Muscle layer of duodenum (tissue), 2 donors: ENCODE data around the gene IP6K1.
A peak's percentile ranks its signal among the peaks of the same experiment; 100 is the strongest.
"Not testable (repeated sequence)": the region's sequence is repeated elsewhere in the genome, so short reads cannot be mapped to it uniquely, and the experiment has no call there.

Source experiments
- H3K27ac ChIP-seq: one replicate; pipeline ENCODE4 v1.7.0; 2013; ENCODE audit warnings: mild to moderate bottlenecking, low read length
- H3K27me3 ChIP-seq: one replicate; pipeline ENCODE4 v1.7.0; 2013; ENCODE audit warnings: low read depth, mild to moderate bottlenecking, control low read depth, low read length
- H3K36me3 ChIP-seq, 2 donors: one replicate each; pipeline ENCODE4 v1.7.0; 2013; ENCODE audit warnings: low read length in 2 of 2, control low read depth in 1 of 2, mild to moderate bottlenecking in 1 of 2; ENCODE audit not compliant: insufficient read depth in 2 of 2, control insufficient read depth in 1 of 2
- H3K4me1 ChIP-seq, 2 donors: one replicate each; pipeline ENCODE4 v1.7.0; 2013; ENCODE audit warnings: low read length in 2 of 2, mild to moderate bottlenecking in 2 of 2, control low read depth in 1 of 2, moderate library complexity in 1 of 2; ENCODE audit not compliant: insufficient read depth in 2 of 2, control insufficient read depth in 1 of 2
- H3K4me3 ChIP-seq, 2 donors: one replicate each; pipeline ENCODE4 v1.7.0; 2013; ENCODE audit warnings: low read length in 2 of 2, low read depth in 1 of 2, mild to moderate bottlenecking in 1 of 2
- H3K9me3 ChIP-seq, 2 donors: one replicate each; pipeline ENCODE4 v1.7.0; 2013; ENCODE audit warnings: low read length in 2 of 2, control low read depth in 1 of 2, mild to moderate bottlenecking in 1 of 2; ENCODE audit not compliant: control insufficient read depth in 1 of 2
- donor health status: healthy.

Gene IP6K1

GRCh38 chr3:49690856-49691255 lies 95.5 kb downstream of the IP6K1 start:
- not testable (repeated sequence) for H3K4me3 ChIP-seq, H3K36me3 ChIP-seq, H3K27me3 ChIP-seq, H3K27ac ChIP-seq, H3K9me3 ChIP-seq
- H3K4me1 ChIP-seq: peaks cover 0 to 30% of the 10 kb centered on the region in 2 donors

DNA sequence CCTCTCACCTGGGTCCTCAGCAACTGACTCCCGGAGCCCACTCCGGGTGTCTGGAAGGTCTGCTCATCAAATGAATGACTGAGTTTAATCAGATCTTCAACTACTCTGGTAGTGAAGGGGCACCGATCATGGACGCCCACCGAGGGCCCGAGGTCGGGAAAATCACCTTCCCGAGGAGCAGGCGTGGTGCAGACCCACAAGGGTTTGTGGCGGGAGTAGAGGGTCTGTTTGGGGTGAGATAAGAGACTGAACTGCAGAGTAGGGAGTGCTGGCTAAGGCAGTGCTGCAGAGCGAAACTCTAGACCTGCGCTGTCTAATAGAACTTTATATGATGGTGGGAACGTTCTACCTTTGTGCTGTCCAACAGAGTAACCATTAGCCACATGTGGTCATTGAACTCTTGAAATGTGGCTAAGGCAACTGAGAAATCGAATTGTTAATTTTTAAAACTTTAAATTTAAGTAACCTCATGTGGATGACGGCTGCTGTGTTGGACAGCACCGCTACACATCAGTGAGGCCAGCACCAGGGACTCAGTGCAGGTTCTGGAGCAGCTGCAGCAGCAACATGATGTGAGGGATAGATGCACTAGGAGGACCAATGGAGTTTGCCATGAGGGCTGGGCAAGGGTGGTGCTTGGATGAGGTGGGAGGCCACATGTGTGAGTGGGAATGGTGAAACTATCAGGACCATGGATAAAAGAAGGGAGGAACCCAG lies 96.3 kb downstream of the IP6K1 start:
- H3K4me3 ChIP-seq: peak overlapping the region; percentile 87 to 99
- not testable (repeated sequence) for H3K36me3 ChIP-seq, H3K9me3 ChIP-seq, H3K27me3 ChIP-seq
- H3K4me1 ChIP-seq: peaks cover 0 to 30% of the 10 kb centered on the region in 2 donors
- H3K27ac ChIP-seq: peak overlapping the region; percentile 56

GRCh38 chr3:49689046-49689907 lies 97.1 kb downstream of the IP6K1 start, which contains the start of the genes MST1 and RNF123:
Gene MST1, minus strand, starts transcription at chr3:49689474. Its CDS starts 783 bp downstream, at chr3:49688691.
Gene RNF123, plus strand, starts transcription at chr3:49689557. Its CDS starts 1,609 bp downstream, at chr3:49691166.
- Histone ChIP-seq H3K36me3 (peaks cover 0 to 1% of the 10 kb centered on the region in 2 donors), H3K27me3 (no peaks in the 10 kb centered on the region), H3K4me3 (peak within 1 kb of the TSS; percentile 87 to 99), H3K4me1 (peaks cover 0 to 30% of the 10 kb centered on the region in 2 donors), H3K9me3 (no peaks in the 10 kb centered on the region), H3K27ac (peak within 1 kb of the TSS; percentile 69)

DNA sequence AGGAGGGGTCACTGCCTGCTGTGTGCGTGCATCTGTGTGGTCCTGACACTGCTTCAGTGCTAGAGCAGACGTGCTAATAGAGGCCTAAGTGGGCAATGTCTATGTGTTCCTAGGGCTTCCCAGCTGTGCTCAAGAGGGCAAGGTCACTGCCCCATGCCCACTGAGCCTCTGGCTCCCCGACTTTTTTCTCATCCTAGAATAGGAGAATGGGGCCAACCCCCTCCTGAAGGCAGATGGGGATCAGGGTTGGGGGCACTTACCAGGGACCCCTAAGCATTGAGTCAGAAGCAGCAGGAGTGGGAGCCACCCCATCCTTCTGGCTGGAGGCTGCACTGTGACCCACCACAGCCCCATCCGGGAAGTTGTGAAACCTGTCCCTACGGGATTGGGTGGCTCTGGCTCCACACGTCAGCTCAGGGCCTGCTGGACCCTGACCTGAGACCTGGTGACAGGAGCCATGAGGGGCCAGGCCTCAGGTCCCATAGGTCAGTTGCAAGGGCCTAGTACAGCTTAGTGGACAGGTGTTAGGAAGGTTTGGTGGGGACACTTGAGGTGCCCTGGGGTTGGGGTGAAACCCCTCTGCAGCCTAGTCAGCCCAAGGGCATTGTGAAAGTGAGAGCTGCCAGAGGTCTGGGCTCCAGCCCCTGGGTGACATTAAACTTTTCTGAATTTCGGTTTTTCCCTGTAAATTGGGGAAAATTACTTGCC lies 97.8 kb downstream of the IP6K1 start:
- not testable (repeated sequence) for H3K9me3 ChIP-seq, H3K27me3 ChIP-seq, H3K36me3 ChIP-seq
- Histone ChIP-seq H3K4me1 (peaks cover 0 to 30% of the 10 kb centered on the region in 2 donors), H3K4me3 (peak overlapping the region; percentile 87 to 99), H3K27ac (peak overlapping the region; percentile 69)

- H3K27me3 ChIP-seq, H3K27ac ChIP-seq, H3K9me3 ChIP-seq, H3K4me3 ChIP-seq: not testable (repeated sequence)
- Histone ChIP-seq H3K4me1 (peaks cover 0 to 30% of the 10 kb centered on the region in 2 donors), H3K36me3 (peaks cover 12 to 20% of the 10 kb centered on the region in 2 donors)
These were observed 98.9 kb downstream of the IP6K1 start for GRCh38 chr3:49687424-49687795.

DNA sequence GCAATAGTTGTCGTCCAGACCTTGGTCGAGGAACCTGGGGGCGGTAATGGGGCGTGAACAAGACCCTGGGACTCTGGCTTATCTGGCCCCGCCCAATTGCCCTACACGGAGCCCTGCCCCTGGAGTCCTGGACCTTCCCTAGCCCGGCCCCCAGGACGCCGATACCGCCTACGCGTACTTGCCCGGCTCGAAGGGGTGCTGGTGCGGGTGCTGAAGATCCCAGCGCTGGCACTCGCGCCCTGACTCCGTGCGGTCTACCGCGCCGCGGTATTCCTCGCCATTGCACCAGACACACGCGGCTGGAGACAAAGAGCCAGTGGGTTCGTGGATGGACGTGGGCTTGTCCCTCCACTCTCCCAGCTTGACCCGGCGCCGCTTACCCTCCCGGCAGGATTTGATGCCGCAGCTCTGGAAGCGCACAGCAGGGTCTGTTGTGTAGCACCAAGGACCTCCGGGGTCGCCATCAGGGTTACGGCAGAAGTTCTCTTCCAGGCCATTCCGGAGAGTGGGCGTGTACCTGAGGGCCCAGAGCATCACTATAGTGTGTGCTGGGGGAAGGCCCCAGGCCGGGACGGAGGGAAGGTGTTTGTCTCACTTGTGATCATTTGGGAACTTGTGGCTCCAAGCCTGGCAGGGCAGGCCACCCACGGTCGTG lies 99.4 kb downstream of the IP6K1 start:
- Histone ChIP-seq H3K4me3 (peak overlapping the region in 1 of 2 donors; percentile 40), H3K4me1 (peaks cover 0 to 30% of the 10 kb centered on the region in 2 donors)
- H3K27ac ChIP-seq: not testable (repeated sequence)

GRCh38 chr3:49686346-49686745 lies 100.0 kb downstream of the IP6K1 start:
- H3K4me3 ChIP-seq: peak overlapping the region in 1 of 2 donors; percentile 40
- not testable (repeated sequence) for H3K27ac ChIP-seq, H3K9me3 ChIP-seq

More for the DNA sequence above, 99.4 kb downstream of the IP6K1 start:
- H3K27me3 ChIP-seq, H3K9me3 ChIP-seq: not testable (repeated sequence)
- peaks cover 17 to 25% of the 10 kb centered on the region in 2 donors for H3K36me3 ChIP-seq

GRCh38 chr3:49685846-49686245 lies 100.5 kb downstream of the IP6K1 start:
- H3K4me3 ChIP-seq, H3K27ac ChIP-seq, H3K9me3 ChIP-seq, H3K27me3 ChIP-seq: not testable (repeated sequence)
- H3K36me3 ChIP-seq: peaks cover 27 to 35% of the 10 kb centered on the region in 2 donors
- peaks cover 0 to 21% of the 10 kb centered on the region in 2 donors for H3K4me1 ChIP-seq

More at GRCh38 chr3:49686346-49686745, 100.0 kb downstream of the IP6K1 start:
- peaks cover 23 to 30% of the 10 kb centered on the region in 2 donors for H3K36me3 ChIP-seq
- H3K27me3 ChIP-seq: not testable (repeated sequence)
- H3K4me1 ChIP-seq: peaks cover 0 to 26% of the 10 kb centered on the region in 2 donors

GRCh38 chr3:49685103-49685502 lies 101.2 kb downstream of the IP6K1 start:
- H3K36me3 ChIP-seq: peaks cover 34 to 43% of the 10 kb centered on the region in 2 donors

DNA sequence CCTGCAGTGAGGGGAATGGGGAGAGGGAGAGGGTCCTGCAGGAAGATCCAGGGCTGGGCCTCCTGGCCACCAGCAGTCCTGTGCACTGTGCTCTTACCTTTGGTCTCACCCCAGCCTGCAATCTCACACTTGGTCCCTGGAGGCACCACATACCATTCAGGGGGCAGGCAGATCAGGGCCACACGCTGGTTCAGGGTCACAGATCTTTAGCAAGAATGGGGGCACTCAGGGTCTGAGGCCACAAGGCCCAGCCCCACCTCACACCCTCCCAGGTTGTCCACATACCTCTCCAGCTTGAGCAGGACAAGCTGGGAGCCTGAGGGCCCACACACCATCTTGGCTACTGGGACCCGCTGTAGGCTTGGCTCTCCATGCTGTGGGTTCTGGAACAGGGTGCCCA lies 101.9 kb downstream of the IP6K1 start:
- H3K4me3 ChIP-seq, H3K9me3 ChIP-seq, H3K27me3 ChIP-seq, H3K27ac ChIP-seq: not testable (repeated sequence)
- H3K36me3 ChIP-seq: peaks cover 41 to 49% of the 10 kb centered on the region in 2 donors
- peaks cover 0 to 13% of the 10 kb centered on the region in 2 donors for H3K4me1 ChIP-seq

More at GRCh38 chr3:49685103-49685502, 101.2 kb downstream of the IP6K1 start:
- peaks cover 0 to 14% of the 10 kb centered on the region in 2 donors for H3K4me1 ChIP-seq
- not testable (repeated sequence) for H3K27me3 ChIP-seq, H3K27ac ChIP-seq, H3K9me3 ChIP-seq, H3K4me3 ChIP-seq
